HG02938 (cell line): ENCODE data around the gene MYO3B.
"Not testable (repeated sequence)": the region's sequence is repeated elsewhere in the genome, so short reads cannot be mapped to it uniquely, and the experiment has no call there.

ENCODE experiments used
- ATAC-seq: cut with Tn5 transposase; IDR thresholded peaks from one replicate; pipeline ENCODE4 v1.9.1; 2021; ENCODE audit warnings: mild to moderate bottlenecking, moderate library complexity; ENCODE audit not compliant: unreplicated experiment

The MYO3B gene

DNA sequence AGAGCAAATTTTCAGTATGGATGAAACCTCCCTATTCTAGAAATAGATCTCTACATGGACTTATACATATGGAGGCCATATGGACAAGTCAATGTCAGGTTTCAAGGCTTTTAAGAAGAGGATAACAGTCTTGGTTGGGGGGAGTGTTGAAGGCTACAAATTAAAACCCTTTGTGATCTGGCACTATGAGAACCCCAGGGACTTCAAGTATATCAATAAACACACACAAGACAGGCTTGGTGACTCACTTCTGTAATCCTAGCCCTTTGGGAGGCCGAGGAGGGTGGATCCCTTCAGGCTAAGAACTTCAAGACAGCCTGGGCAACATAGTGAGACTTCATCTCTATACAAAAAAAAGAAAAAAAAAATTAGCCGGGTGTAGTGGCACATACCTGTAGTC is 410.0 kb downstream of the MYO3B start:
- no peak for ATAC-seq

DNA sequence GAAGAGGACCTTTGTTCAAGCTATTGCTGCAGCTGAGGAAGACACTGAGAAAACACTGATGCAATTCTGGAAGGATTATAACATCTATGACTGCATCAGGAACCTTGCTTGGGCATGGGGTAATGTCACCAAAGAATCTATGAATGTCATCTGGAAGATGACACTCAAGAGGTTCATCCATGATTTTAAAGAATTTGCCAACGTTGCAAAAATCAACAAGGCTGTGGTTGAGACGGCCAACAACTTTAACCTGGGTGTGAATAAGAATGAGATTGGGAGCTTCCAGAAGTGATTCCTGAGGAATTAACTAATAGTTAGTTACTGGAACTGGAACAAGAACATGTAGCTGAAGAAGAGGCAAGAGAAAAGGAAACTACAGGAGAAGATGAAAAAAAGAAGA is 410.8 kb downstream of the MYO3B start:
- no peak for ATAC-seq

DNA sequence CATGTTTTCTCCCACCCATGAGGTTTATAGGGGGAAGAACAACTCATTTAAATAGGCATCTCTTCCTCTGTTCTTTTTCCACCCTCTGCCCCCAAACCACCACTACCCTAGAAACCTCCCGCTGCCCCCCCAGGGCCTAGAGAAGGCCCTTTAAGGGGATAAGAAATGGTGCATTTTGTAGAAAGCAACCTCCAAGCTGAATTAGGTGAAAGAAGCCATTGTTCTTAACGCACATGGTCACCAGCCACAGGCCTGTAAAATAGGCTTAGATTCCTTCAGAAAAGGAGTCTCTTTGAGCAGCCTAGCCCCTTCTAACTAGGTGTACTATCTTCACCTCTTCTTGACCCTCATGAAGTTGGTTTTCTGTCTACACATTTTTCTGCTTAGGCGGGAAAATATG is 418.6 kb downstream of the MYO3B start:
- no peak for ATAC-seq

DNA sequence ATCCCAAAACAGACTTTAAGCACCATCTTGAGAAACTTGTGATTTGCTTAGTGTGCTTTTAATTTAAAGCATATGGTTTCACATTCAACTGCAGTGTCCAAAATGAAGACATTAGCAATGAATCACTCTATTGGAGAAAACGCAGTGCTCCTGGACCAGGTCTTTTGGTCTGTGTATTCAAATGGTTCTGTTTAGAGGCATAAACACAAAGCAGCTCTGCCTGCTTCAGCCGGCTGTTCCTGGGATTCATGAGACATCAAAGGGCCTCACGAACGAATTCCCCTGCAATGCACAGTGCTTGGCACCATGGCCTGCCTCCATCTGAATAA is 420.1 kb downstream of the MYO3B start:
- no peak for ATAC-seq

GRCh38 chr2:170601489-170601888 is 423.5 kb downstream of the MYO3B start:
- no peak for ATAC-seq

DNA sequence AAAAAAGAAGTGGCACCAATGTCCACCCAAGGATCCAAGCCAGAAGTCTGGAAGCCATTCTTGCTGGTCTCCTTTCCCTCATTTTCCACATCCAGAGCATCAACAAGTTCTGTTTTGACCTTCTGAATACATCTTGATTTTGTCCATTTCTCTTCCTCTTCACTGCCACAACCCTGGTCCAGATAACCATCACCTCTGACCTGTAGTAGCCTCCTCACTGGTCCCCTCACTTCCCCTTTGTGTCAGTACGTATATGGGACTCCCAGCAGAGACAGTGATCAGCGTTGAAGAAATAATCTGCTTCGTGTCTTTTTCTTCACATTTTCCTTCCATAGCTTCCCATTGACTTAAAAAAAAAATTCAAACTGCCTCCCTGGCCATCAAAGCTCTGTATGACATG is 427.9 kb downstream of the MYO3B start:
- ATAC-seq: no peak

DNA sequence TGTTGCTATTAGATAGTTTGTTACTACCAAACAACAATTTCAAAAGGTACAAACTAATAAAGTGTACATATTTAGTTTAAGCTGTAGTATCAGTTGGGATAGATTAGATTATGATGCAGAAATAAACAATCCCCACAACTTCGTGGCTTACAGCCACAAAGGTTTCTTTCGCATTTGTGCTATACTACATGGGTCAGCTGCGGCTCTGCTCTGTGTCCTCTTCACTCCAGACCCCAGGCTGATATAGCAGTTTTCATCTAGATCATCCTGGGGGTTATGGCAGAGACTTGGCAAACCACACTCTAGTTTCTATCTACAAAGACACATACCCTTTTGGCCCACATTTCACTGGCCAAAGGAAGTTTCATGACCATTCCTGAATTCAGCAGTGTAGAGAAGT is 429.2 kb downstream of the MYO3B start:
- ATAC-seq: no peak

GRCh38 chr2:170610615-170611014 is 432.7 kb downstream of the MYO3B start:
- no peak for ATAC-seq

- ATAC-seq: not testable (repeated sequence)
Observed at GRCh38 chr2:170618948-170619347, 441.0 kb downstream of the MYO3B start.

DNA sequence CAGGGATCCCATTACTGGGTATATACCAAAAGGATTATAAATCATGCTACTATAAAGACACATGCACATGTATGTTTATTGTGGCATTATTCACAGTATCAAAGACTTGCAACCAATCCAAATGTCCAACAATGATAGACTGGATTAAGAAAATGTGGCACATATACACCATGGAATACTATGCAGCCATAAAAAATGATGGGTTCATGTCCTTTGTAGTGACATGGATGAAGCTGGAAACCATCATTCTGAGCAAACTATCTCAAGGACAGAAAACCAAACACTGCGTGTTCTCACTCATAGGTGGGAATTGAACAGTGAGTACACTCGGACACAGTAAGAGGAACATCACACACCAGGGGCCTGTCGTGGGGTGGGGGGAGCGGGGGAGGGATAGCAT is 457.1 kb downstream of the MYO3B start:
- ATAC-seq: not testable (repeated sequence)

- ATAC-seq: no peak
Observed at GRCh38 chr2:170639635-170640034, 461.7 kb downstream of the MYO3B start.

DNA sequence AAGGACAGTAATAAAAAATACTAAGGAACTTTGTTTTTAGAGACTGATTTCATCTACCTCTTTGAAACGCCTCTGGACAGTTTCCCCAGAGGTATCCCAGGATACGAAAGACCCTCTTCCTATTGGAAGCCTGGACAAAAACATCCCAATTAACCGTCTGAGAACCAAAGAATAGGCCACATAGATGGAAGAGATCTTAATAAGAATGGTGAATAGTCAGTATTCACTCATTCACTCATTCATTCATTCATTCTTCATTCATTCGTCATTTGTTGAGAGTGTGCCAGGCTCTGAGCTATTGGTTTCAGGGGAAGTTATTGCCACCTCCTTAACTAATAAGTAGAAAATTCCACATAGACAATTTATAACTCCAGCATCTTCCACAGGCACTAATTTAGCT is 464.0 kb downstream of the MYO3B start:
- ATAC-seq: no peak

DNA sequence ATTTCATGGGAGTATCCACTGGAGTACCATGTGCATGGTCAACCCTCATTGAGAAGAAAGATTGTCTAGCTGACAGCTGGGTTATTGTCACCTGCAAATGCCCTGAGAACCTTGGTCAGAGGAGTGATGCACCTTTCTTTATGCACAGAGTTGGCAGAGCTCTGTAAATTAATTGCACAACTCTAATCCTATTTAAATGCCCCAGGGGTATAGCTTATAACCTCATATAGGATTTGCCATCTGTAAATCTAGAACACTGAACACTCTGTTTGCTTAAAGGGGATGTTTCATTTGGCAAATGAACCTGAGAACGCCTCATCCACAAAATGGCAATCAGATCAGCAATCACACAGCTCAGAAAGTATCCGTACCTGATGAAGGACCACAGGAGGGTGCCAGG is 465.4 kb downstream of the MYO3B start:
- no peak for ATAC-seq

- ATAC-seq: no peak
Observed at GRCh38 chr2:170647741-170648436, 469.9 kb downstream of the MYO3B start.

DNA sequence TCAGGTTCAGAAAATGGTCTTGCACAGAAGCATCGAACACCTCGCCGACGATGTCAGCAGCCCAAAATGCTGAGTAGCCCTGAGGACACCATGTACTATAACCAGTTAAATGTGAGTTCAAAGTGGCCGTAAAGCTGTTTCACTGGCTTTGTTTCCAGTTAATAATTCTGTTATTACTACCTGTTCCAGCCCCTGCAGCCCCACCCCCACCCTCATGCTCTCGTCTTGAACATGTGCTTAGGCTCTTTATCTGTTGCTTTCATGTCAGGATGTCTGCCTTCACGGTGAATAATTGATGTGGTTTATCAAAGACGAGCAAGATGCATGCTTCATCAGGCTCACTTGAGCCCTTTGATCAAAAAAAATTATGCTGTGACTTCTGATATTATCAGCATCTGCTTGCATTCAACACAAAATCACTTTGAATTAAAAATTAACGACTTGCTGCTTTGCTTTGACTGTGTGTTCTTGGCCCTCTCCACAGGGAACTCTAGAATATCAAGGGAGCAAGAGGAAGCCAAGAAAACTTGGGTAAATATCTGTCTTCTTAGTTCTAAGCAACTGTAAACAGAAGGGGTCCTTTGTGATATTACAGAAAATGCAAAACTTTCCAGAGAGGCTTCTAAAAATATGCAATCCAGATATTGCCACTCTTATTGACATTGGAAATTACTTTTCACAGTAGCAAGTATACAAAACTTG is 473.8 kb downstream of the MYO3B start:
- ATAC-seq: no peak

DNA sequence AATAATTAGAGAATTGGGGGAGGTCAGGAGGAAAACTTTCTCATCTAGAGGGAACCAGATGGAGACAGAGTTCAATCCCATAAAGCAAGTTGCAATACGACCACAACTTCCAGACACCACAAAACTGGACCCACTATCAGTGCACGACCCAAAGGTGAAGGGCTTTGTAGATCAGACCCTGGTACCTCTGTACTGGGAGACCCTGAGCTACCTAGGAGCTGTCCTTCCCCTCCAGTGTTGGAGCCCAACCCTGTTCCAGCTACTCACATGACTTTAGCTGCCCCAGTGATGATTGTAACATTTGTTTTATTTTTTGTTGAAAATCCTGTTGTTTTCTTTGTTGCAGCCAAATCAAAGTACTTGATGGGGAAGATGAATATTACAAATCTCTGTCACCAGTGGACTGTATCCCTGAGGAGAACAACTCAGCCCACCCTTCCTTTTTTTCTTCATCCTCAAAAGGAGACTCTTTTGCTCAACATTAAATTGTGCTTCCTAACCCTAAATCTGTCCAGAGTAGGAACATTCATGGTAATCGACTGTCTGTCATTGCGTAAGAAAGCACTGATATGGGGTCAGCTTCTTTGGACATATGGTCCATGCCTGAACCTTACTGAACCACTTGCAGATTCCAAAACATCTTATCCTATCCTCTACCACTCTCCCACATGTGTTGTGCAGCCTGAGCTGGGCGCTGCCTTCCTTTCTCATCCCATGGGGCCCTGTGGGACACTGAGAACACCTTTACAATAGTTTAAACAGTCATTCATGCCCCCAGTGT is 474.9 kb downstream of the MYO3B start:
- ATAC-seq: no peak

DNA sequence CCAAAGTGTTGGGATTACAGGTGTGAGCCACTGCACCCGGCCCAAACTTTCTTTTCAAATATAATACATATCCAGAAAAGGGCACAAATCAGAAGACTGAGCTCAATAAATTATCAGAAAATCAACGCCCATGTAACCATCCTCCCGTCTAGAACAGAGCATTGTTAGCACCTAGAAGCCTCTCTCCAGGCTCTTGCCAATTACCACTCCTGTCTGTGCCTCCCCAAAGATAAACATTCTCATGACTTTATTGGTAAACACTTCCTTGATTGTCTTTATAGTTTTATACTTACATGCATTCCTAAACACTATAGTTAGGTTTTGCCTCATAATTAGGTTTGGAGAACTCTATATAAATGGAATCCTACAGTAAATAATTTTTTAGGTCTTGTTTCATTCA is 478.7 kb downstream of the MYO3B start:
- ATAC-seq: no peak

DNA sequence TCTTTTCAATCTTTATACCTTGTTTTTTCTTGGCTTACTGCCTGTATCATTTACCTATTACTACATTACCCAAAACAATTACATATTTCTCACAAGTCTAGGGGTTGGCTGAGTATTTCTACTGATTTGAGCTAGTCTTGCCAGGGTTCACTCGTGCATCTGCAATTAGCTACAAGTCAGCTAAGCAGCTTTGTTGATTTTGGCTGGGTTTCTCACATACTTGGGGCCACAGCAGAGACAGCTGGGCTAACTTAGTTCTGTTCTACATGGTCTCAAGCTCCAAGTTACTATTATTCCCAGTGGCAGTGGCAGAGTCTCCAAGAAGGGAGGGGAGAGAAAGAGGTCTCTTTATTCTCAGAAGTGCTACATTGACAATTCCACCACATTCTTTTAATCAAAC is 482.5 kb downstream of the MYO3B start:
- ATAC-seq: no peak

DNA sequence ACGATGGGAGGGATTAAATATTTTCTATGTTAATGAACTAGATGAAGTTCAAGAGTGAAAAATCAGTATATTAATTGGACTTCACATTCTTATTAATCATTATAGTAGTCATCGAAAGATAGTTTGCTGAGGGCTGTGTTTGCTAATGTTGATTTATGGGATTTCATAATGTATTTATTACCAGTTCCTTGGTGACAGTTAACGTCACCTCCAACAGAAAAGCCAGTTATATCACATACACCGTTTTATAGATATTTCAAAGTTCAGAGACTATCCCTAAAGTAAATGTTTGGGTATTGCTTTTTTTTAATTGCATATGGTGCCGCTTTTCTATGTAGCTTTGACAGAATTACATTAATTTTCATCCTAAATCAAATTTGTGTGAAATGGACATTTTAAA is 487.8 kb downstream of the MYO3B start:
- no peak for ATAC-seq

DNA sequence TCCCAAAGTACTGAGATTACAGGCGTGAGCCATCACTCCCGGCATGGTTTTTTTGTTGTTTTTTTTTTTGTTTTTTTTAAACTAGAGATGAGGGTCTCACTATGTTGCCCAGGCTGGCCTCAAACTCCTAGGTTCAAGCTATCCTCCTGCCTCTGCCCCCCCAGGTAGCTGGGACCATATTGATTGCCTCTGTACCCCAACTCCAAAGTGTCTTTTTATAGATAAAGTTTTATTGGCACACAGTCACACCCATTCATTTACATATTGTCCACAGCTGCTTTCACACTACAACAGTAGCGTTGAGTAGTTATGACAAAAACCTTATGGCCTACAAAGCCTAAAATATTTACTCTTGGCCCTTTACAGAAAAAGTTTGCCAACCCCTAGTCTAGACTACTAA is 492.0 kb downstream of the MYO3B start:
- ATAC-seq: no peak

DNA sequence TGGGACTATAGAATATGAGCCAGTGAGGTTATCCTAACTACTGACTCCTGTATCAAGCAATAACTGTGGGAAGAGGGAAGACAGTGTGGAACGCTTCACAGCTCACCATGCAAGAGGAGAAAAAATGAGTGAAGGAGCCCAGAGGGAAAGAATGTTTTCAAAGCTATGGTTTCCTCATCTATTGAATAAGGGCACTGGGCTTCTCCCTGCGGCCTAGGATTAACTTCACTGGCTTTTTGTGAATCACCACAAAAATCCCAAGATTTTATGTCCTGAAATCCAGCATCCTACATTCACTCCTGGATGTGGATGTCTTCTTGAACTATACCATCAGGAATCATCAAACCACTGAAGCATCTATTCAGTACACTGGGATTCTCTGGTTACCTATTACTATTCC is 492.7 kb downstream of the MYO3B start:
- ATAC-seq: no peak

DNA sequence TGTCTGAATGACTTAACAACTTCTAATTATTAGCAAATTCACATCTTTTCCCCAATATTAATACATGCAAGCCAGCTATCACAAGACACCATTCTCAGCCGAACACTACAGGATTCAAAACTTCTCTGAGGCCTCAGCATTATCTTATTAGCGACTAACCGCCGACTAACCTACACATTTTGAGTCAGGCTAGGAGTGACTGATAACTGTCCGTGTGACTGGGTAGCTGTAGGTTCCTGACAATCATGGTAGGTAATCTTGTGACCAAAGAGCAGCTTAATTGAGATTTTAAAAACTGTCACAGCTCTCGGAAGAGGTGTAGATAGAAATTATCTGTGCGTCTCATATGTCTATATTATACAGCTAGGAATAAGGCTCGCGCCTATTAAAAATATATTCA is 493.1 kb downstream of the MYO3B start:
- ATAC-seq: no peak
